ENCODE data around the gene ANOS1. TPM values are rescaled to one million over a fixed set of nuclear protein-coding genes. Genes with fewer than 3 reads are reported as not detected.
"Not testable (repeated sequence)": the region's sequence is repeated elsewhere in the genome, so short reads cannot be mapped to it uniquely, and the experiment has no call there.

ANOS1 gene
- total RNA-seq, 1 donor from 2014 or later = 4.5 TPM

- intact Hi-C loops (cut with DNase I) = no loop called here
- DNase-seq (no peak), ATAC-seq (ENCODE audit: poor library complexity) (no peak)
Measured at GRCh38 chrX:8500203-8500602, 231.7 kb downstream of the ANOS1 start.

GRCh38 chrX:8495036-8495435 is 236.9 kb downstream of the ANOS1 start:
- DNase-seq; ATAC-seq (ENCODE audit: poor library complexity); intact Hi-C loops (cut with DNase I): not testable (repeated sequence)

GRCh38 chrX:8484360-8484949 is 247.5 kb downstream of the ANOS1 start:
- intact Hi-C loops (cut with DNase I) = no loop called here
- no peak for ATAC-seq (ENCODE audit: poor library complexity)

More at GRCh38 chrX:8484360-8484949, 247.5 kb downstream of the ANOS1 start:
- no peak for DNase-seq

Other genes starting within 250 kb of the ANOS1 start
- not detected for gene FAM9A, start 69.2 kb upstream of the ANOS1 start, total RNA-seq